ENCODE data around the gene UBE2G2.

GRCh38 chr21:44730028-44730395, 71.6 kb downstream of the UBE2G2 start:
- TF ChIP-seq, protein P1, sequence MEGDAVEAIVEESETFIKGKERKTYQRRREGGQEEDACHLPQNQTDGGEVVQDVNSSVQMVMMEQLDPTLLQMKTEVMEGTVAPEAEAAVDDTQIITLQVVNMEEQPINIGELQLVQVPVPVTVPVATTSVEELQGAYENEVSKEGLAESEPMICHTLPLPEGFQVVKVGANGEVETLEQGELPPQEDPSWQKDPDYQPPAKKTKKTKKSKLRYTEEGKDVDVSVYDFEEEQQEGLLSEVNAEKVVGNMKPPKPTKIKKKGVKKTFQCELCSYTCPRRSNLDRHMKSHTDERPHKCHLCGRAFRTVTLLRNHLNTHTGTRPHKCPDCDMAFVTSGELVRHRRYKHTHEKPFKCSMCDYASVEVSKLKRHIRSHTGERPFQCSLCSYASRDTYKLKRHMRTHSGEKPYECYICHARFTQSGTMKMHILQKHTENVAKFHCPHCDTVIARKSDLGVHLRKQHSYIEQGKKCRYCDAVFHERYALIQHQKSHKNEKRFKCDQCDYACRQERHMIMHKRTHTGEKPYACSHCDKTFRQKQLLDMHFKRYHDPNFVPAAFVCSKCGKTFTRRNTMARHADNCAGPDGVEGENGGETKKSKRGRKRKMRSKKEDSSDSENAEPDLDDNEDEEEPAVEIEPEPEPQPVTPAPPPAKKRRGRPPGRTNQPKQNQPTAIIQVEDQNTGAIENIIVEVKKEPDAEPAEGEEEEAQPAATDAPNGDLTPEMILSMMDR (conservative IDR thresholded peaks at IDR 0.05; ENCODE audit: low read depth, low read length): no peak
- TF ChIP-seq, protein P2, sequence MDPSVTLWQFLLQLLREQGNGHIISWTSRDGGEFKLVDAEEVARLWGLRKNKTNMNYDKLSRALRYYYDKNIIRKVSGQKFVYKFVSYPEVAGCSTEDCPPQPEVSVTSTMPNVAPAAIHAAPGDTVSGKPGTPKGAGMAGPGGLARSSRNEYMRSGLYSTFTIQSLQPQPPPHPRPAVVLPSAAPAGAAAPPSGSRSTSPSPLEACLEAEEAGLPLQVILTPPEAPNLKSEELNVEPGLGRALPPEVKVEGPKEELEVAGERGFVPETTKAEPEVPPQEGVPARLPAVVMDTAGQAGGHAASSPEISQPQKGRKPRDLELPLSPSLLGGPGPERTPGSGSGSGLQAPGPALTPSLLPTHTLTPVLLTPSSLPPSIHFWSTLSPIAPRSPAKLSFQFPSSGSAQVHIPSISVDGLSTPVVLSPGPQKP (IDR thresholded peaks at IDR 0.05; ENCODE audit: borderline replicate concordance, low read depth, low read length): no peak
- TF ChIP-seq POLR2A (IDR thresholded peaks at IDR 0.05; ENCODE audit: low read depth, low read length) (no peak), FOS (IDR thresholded peaks at IDR 0.05; ENCODE audit: low read depth, low read length) (no peak), MAFK (IDR thresholded peaks at IDR 0.05; ENCODE audit: low read depth, low read length) (no peak), MAZ (IDR thresholded peaks at IDR 0.05; ENCODE audit: borderline replicate concordance, low read depth, low read length) (no peak), CEBPB (IDR thresholded peaks at IDR 0.05; ENCODE audit: low read depth, low read length) (no peak)
